SU-DHL-6 (cell line): ENCODE results near the gene ATP5PD.
"Not testable (repeated sequence)": the region's sequence is repeated elsewhere in the genome, so short reads cannot be mapped to it uniquely, and the experiment has no call there.

Experiments used
- H2AFZ ChIP-seq: fragments of 200-600 bp; sonication (generic); 2 replicates; pipeline ENCODE4 v1.6.1; 2014; ENCODE audit warnings: low read depth, mild to moderate bottlenecking, moderate library complexity, mixed read lengths, antibody characterized with exemption, low read length; ENCODE audit not compliant: severe bottlenecking
- H3F3A ChIP-seq: fragments of 200-600 bp; shearing (Covaris generic); 2 replicates; pipeline ENCODE4 v1.6.0; 2016; ENCODE audit warnings: antibody characterized with exemption, mild to moderate bottlenecking; ENCODE audit not compliant: insufficient read depth
- H3K27ac ChIP-seq: fragments of 200-600 bp; sonication (generic); 2 replicates; pipeline ENCODE4 v1.5.1; 2016; ENCODE audit warnings: low read depth, mild to moderate bottlenecking, low read length, moderate library complexity, mixed read lengths
- H3K27me3 ChIP-seq: fragments of 200-600 bp; sonication (generic), shearing (Covaris generic); 2 replicates; pipeline ENCODE4 v1.6.0; 2014; ENCODE audit warnings: mild to moderate bottlenecking, low read length
- H3K36me3 ChIP-seq: fragments of 200-600 bp; sonication (generic); 2 replicates; pipeline ENCODE4 v1.6.1; 2014; ENCODE audit warnings: mild to moderate bottlenecking, low read length, mixed read lengths
- H3K4me2 ChIP-seq: fragments of 300-600, 200-600 bp; shearing (Covaris generic), sonication (generic); 2 replicates; pipeline ENCODE4 v1.6.0; 2014; ENCODE audit warnings: low read length, low read depth, mild to moderate bottlenecking; ENCODE audit not compliant: poor library complexity, severe bottlenecking
- H3K4me3 ChIP-seq: fragments of 200-600 bp; sonication (generic); 2 replicates; pipeline ENCODE4 v1.5.1; 2014; ENCODE audit warnings: antibody characterized with exemption, low read length, mild to moderate bottlenecking, mixed read lengths; ENCODE audit not compliant: insufficient read depth, poor library complexity, severe bottlenecking
- H3K79me2 ChIP-seq: fragments of 200-600 bp; sonication (generic); 2 replicates; pipeline ENCODE4 v1.6.1; 2014; ENCODE audit warnings: mild to moderate bottlenecking, low read length, moderate library complexity; ENCODE audit not compliant: insufficient read depth
- H3K9ac ChIP-seq: fragments of 200-600 bp; sonication (generic); 2 replicates; pipeline ENCODE4 v1.7.0; 2014; ENCODE audit warnings: mild to moderate bottlenecking, low read length
- H3K9me2 ChIP-seq: fragments of 200-600 bp; sonication (generic); replicated peaks from 2 replicates; pipeline ENCODE4 v1.6.1; 2014; ENCODE audit warnings: low read length; ENCODE audit not compliant: insufficient read depth
- H3K9me3 ChIP-seq: fragments of 200-600 bp; sonication (generic); 2 replicates; pipeline ENCODE4 v1.6.1; 2014; ENCODE audit warnings: low read length, mixed read lengths; ENCODE audit not compliant: insufficient read depth
- H4K20me1 ChIP-seq: fragments of 200-600 bp; sonication (generic); 2 replicates; pipeline ENCODE4 v1.6.1; 2014; ENCODE audit warnings: low read depth, mild to moderate bottlenecking, antibody characterized with exemption, low read length, moderate library complexity, mixed read lengths
- EZH2phosphoT487 ChIP-seq: fragments of 200-600 bp; sonication (generic), shearing (Covaris generic); conservative IDR thresholded peaks from 2 replicates; pipeline ENCODE4 v1.6.1; 2018; ENCODE audit warnings: mild to moderate bottlenecking, antibody characterized with exemption, low read length, moderate library complexity, mixed read lengths
- TF ChIP-seq, protein P1 (sequence below): fragments of 200-600 bp; sonication (generic); IDR thresholded peaks from one replicate; pipeline ENCODE4 v1.5.1; 2017; ENCODE audit warnings: antibody characterized with exemption, mild to moderate bottlenecking, low read length, moderate library complexity; ENCODE audit not compliant: insufficient read depth, poor library complexity, severe bottlenecking

Gene ATP5PD

DNA sequence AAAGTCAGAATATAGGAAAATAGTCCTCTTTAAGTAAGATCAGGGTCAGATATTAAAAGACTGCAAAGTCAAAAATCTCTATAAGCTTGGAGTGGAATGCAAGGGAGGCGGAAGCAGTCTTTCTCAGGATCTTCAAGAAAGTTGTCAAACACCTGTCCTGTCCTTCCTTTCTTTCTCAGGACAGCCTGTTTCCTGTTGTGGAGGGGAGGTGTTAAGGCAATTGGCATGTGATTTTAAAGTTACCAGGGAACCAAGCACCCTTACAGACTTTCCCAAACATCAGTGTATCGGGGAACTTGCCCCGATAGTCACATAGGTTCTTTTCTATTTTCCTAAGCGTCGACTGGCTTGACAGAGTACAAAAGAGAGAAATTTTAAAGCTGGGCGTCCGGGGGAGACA is 2.1 kb downstream of the ATP5PD start:
- H3K27me3 ChIP-seq = no peaks in the 10 kb centered on the region
- H4K20me1 ChIP-seq = no peaks in the 10 kb centered on the region
- no peak overlapping the region for H3K27ac ChIP-seq
- TF ChIP-seq EZH2phosphoT487 = no peak
- TF ChIP-seq, protein P1, sequence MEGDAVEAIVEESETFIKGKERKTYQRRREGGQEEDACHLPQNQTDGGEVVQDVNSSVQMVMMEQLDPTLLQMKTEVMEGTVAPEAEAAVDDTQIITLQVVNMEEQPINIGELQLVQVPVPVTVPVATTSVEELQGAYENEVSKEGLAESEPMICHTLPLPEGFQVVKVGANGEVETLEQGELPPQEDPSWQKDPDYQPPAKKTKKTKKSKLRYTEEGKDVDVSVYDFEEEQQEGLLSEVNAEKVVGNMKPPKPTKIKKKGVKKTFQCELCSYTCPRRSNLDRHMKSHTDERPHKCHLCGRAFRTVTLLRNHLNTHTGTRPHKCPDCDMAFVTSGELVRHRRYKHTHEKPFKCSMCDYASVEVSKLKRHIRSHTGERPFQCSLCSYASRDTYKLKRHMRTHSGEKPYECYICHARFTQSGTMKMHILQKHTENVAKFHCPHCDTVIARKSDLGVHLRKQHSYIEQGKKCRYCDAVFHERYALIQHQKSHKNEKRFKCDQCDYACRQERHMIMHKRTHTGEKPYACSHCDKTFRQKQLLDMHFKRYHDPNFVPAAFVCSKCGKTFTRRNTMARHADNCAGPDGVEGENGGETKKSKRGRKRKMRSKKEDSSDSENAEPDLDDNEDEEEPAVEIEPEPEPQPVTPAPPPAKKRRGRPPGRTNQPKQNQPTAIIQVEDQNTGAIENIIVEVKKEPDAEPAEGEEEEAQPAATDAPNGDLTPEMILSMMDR = no peak
- no peak overlapping the region for H2AFZ ChIP-seq
- no peak overlapping the region for H3K9ac ChIP-seq
- no peak overlapping the region for H3K4me3 ChIP-seq
- H3F3A ChIP-seq = 0 out of 2 replicates have a peak, but pooled peaks cover 4% of the 10 kb centered on the region
- H3K9me2 ChIP-seq = no peaks in the 10 kb centered on the region
- H3K79me2 ChIP-seq = peaks cover 9% of the 10 kb centered on the region
- H3K4me2 ChIP-seq = no peak overlapping the region
- H3K36me3 ChIP-seq = no peaks in the 10 kb centered on the region
- H3K9me3 ChIP-seq = no peaks in the 10 kb centered on the region

DNA sequence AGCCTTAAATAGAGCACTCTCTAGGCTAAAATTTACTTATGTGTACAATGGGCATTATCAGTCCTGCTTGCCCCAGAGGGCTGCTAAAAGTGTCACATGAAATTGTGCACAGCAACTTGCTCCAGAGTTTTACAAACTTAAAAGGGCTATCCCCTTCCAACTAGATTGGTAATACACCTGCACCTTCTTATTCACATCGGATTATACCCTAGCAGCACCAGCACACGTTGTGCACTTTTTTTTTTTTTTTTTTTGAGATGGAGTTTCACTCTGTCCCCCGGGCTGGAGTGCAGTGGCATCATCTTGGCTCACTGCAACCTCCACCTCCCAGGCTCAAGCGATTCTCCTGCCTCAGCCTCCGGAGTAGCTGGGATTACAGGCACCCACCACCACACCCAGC is 3.0 kb downstream of the ATP5PD start:
- H2AFZ ChIP-seq, H3K27ac ChIP-seq, H4K20me1 ChIP-seq, H3K27me3 ChIP-seq, H3K4me2 ChIP-seq, H3K79me2 ChIP-seq, H3K4me3 ChIP-seq, H3K9me2 ChIP-seq, H3F3A ChIP-seq, H3K9me3 ChIP-seq, H3K9ac ChIP-seq, H3K36me3 ChIP-seq: not testable (repeated sequence)

DNA sequence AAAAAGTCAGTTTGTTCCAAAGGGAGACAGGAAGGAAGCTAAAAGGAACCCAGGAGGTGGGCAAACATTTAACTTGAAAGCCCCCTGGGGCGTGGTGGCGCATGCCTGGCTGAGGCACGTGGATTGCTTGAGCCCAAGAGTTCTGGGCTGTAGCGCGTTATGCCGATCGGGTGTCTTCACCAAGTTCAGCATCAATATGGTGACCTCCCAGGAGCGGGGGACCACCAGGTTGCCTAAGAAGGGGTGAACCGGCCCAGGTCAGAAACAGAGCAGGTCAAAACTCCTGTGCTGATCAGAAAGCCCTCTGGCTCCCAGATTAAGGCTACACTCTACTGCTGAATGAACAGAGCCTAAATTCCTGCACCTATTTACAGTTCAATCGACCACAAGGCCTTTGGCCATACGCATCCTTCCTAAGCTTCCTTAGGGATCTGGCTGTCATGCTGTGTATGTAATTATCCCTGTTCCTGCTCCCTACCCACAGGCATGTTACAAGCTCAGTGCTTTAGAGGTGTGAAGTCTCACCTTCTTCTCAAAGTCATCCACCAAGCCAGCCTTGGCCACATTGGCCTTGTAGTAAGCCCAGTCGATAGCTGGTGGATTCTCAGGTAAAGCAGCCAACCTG is 5.0 kb downstream of the ATP5PD start:
- no peak overlapping the region for H3K9ac ChIP-seq
- TF ChIP-seq, protein P1 = no peak
- no peak for TF ChIP-seq EZH2phosphoT487
- no peaks in the 10 kb centered on the region for H3K9me2 ChIP-seq
- no peak overlapping the region for H3K4me3 ChIP-seq
- no peak overlapping the region for H3K4me2 ChIP-seq
- H2AFZ ChIP-seq = no peak overlapping the region
- H3K79me2 ChIP-seq = peaks cover 9% of the 10 kb centered on the region
- H3K27ac ChIP-seq = no peak overlapping the region
- H3F3A ChIP-seq = no peaks in the 10 kb centered on the region; the same call in 1 of the 2 replicates
- H3K9me3 ChIP-seq = no peaks in the 10 kb centered on the region
- no peaks in the 10 kb centered on the region for H3K36me3 ChIP-seq
- no peaks in the 10 kb centered on the region for H3K27me3 ChIP-seq
- H4K20me1 ChIP-seq = no peaks in the 10 kb centered on the region

DNA sequence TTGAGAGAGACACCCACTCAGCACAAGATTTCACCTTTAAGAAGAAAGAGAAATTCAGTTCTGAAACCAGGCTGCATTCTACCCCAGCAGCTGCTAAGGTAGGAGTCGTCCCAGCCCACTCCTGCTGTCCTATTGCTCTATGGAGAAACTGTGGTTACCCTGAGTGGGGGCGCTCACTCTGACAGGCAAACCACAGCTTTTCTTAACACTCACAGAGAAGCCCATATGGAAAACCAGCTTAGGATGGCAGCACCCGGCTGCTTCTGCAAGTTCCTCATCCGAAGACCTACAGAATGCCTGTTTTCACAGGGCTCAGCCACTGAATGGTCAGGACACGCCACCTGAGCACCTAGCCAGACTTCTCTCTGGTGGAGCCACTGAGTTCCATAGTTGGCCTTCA is 7.5 kb downstream of the ATP5PD start:
- H3K4me3 ChIP-seq = no peak overlapping the region
- no peaks in the 10 kb centered on the region for H3K9me2 ChIP-seq
- no peak overlapping the region for H3K9ac ChIP-seq
- H3K79me2 ChIP-seq = no peaks in the 10 kb centered on the region
- H3K27ac ChIP-seq = no peak overlapping the region
- no peaks in the 10 kb centered on the region for H3K9me3 ChIP-seq
- H3F3A ChIP-seq = no peaks in the 10 kb centered on the region; the same call in 1 of the 2 replicates
- no peak overlapping the region for H3K4me2 ChIP-seq
- no peak overlapping the region for H2AFZ ChIP-seq
- H3K27me3 ChIP-seq = no peaks in the 10 kb centered on the region
- no peaks in the 10 kb centered on the region for H3K36me3 ChIP-seq
- no peaks in the 10 kb centered on the region for H4K20me1 ChIP-seq
- TF ChIP-seq, protein P1 = no peak
- no peak for TF ChIP-seq EZH2phosphoT487
